Nephron progenitor cell (in vitro differentiated cells): ENCODE measurements around the gene RIMS4.
A peak's percentile ranks its signal among the peaks of the same experiment; 100 is the strongest.

Experiments
- DNase-seq: peaks from one replicate; pipeline ENCODE4 v3.0.0; 2021
- H3K27ac Mint-ChIP-seq: 2 replicates; pipeline ENCODE4 v1.8.0; 2021; ENCODE audit warnings: mild to moderate bottlenecking, moderate library complexity, mixed read lengths
- H3K27me3 Mint-ChIP-seq: 2 replicates; pipeline ENCODE4 v1.8.0; 2021; ENCODE audit warnings: mild to moderate bottlenecking, low read depth, mixed read lengths; ENCODE audit not compliant: poor library complexity
- H3K36me3 Mint-ChIP-seq: 2 replicates; pipeline ENCODE4 v1.8.0; 2021; ENCODE audit warnings: low read depth, mixed read lengths
- H3K4me1 Mint-ChIP-seq: 2 replicates; pipeline ENCODE4 v1.8.0; 2021; ENCODE audit warnings: mixed read lengths
- H3K4me3 Mint-ChIP-seq: 2 replicates; pipeline ENCODE4 v1.8.0; 2021; ENCODE audit warnings: mild to moderate bottlenecking, moderate library complexity, mixed read lengths
- H3K9me3 Mint-ChIP-seq: 2 replicates; pipeline ENCODE4 v1.8.0; 2021; ENCODE audit warnings: mild to moderate bottlenecking, moderate library complexity, mixed read lengths
- CTCF ChIP-seq: fragments of 200-600 bp; sonication (generic); IDR thresholded peaks from 2 replicates; pipeline ENCODE4 v1.5.0; 2021; ENCODE audit warnings: antibody characterized with exemption

Gene RIMS4

GRCh38 chr20:44732327-44732726 is 78.0 kb downstream of the RIMS4 start:
- Mint-ChIP-seq H3K4me1 (peaks cover 26% of the 10 kb centered on the region), H3K4me3 (no peak overlapping the region), H3K27me3 (peaks cover 9% of the 10 kb centered on the region), H3K9me3 (peaks cover 6% of the 10 kb centered on the region), H3K36me3 (no peaks in the 10 kb centered on the region), H3K27ac (no peak overlapping the region)
- DNase-seq, result no peak
- no peak for TF ChIP-seq CTCF

GRCh38 chr20:44731657-44732056 is 78.7 kb downstream of the RIMS4 start:
- Mint-ChIP-seq H3K36me3 (no peaks in the 10 kb centered on the region), H3K4me1 (peaks cover 26% of the 10 kb centered on the region), H3K27ac (no peak overlapping the region), H3K27me3 (peaks cover 9% of the 10 kb centered on the region), H3K9me3 (peaks cover 1% of the 10 kb centered on the region), H3K4me3 (no peak overlapping the region)
- no peak for TF ChIP-seq CTCF
- DNase-seq, result no peak

DNA sequence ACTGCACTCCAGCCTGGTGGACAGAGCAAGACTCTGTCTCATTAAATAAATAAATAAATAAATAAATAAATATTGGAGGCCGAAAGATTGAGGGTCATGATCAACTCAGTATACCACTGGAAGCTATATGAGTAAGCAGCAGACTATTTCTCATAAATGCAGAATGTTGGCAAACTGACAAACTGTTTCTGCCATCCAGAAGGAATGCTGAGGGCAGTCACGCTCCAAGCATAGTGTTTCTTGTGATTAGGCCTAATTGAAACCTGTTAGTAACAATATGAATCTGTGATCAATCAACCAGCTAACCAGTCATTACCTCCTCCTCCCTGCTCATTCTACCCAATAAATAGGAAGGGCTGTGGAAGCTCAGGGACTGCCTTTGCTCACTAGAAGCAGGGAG is 79.9 kb downstream of the RIMS4 start:
- H3K4me1 Mint-ChIP-seq, result peaks cover 19% of the 10 kb centered on the region
- H3K27ac Mint-ChIP-seq, result peak overlapping the region; percentile 24
- H3K27me3 Mint-ChIP-seq, result peaks cover 9% of the 10 kb centered on the region
- TF ChIP-seq CTCF, result no peak
- H3K4me3 Mint-ChIP-seq, result no peak overlapping the region
- H3K36me3 Mint-ChIP-seq, result no peaks in the 10 kb centered on the region
- DNase-seq, result no peak
- H3K9me3 Mint-ChIP-seq, result no peaks in the 10 kb centered on the region

DNA sequence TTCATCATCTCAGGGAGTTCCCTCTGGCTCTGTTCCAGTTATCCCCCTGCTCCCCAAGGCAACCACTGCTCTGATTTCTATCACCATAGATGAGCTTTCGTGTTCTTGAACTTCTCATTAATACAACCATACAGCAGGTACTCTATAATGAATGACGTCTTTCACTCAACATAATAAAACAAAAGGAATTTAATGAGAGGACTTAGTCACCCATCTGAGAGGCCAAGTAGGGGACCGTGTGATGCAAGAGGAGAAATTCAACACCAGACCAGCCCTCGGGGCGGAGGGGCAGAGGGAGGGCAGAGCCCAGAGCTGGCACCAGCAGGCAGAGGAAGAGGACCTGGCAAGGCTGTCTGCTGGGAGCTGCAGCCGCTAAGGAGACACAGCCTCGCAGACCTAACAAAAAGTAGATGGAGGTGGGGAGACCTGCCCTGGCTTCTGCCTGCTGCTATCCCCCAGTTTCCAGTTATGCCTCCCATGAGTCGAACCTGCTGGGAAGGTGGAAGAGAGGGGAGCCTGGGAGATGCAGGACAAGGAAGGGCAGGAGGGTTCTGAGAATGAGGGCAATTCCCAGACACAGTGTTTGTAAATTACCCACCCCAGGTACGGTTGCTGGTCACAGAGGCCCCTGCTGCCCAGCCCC is 81.4 kb downstream of the RIMS4 start:
- TF ChIP-seq CTCF, result no peak
- no peak overlapping the region for H3K27ac Mint-ChIP-seq
- H3K27me3 Mint-ChIP-seq, result peaks cover 4% of the 10 kb centered on the region
- no peaks in the 10 kb centered on the region for H3K9me3 Mint-ChIP-seq
- DNase-seq, result no peak
- H3K36me3 Mint-ChIP-seq, result no peaks in the 10 kb centered on the region
- H3K4me3 Mint-ChIP-seq, result no peak overlapping the region
- H3K4me1 Mint-ChIP-seq, result peaks cover 19% of the 10 kb centered on the region

DNA sequence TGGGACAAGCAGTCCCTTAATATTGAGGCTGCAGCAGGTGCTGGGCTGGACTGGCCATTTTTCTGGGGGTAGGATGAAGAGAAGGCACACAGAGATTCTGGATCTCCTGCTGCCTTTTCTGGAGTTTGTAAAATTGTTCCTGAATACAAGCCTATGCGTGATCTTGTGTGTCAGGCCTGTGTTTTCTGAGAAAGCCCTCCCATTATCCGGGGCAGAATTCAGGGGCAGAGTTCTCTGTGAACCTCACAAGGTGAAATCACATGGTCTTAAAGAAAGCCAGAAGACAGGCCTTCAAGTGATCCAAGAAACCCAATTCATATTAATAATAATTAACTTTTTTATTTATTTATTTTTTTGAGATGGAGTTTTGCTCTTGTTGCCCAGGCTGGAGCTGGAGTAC is 82.7 kb downstream of the RIMS4 start:
- no peaks in the 10 kb centered on the region for H3K36me3 Mint-ChIP-seq
- no peak overlapping the region for H3K4me3 Mint-ChIP-seq
- TF ChIP-seq CTCF, result no peak

GRCh38 chr20:44727039-44727438 is 83.3 kb downstream of the RIMS4 start:
- DNase-seq, result no peak
- TF ChIP-seq CTCF, result no peak
- H3K27ac Mint-ChIP-seq, result no peak overlapping the region
- peaks cover 11% of the 10 kb centered on the region for H3K4me1 Mint-ChIP-seq
- H3K27me3 Mint-ChIP-seq, result peaks cover 10% of the 10 kb centered on the region
- no peaks in the 10 kb centered on the region for H3K9me3 Mint-ChIP-seq
- H3K4me3 Mint-ChIP-seq, result no peak overlapping the region
- no peaks in the 10 kb centered on the region for H3K36me3 Mint-ChIP-seq

More for the DNA sequence above, 82.7 kb downstream of the RIMS4 start:
- H3K27me3 Mint-ChIP-seq, result peaks cover 9% of the 10 kb centered on the region
- no peak for DNase-seq
- H3K9me3 Mint-ChIP-seq, result no peaks in the 10 kb centered on the region
- H3K4me1 Mint-ChIP-seq, result peaks cover 11% of the 10 kb centered on the region
- no peak overlapping the region for H3K27ac Mint-ChIP-seq
